HUES64 (cell line): ENCODE measurements around the gene LANCL2.
"Not testable (repeated sequence)": the region's sequence is repeated elsewhere in the genome, so short reads cannot be mapped to it uniquely, and the experiment has no call there.

ENCODE experiments used
- H3K27ac ChIP-seq: 2 replicates; pipeline ENCODE4 v1.7.0; 2013; ENCODE audit warnings: low read depth, low read length, inconsistent platforms
- H3K27me3 ChIP-seq: 2 replicates; pipeline ENCODE4 v1.6.1; 2013; ENCODE audit warnings: mild to moderate bottlenecking, low read length; ENCODE audit not compliant: insufficient read depth
- H3K36me3 ChIP-seq: 2 replicates; pipeline ENCODE4 v1.6.1; 2013; ENCODE audit warnings: mild to moderate bottlenecking, low read length; ENCODE audit not compliant: insufficient read depth
- H3K4me1 ChIP-seq: 2 replicates; pipeline ENCODE4 v1.6.1; 2013; ENCODE audit warnings: mild to moderate bottlenecking, low read length, moderate library complexity; ENCODE audit not compliant: insufficient read depth
- H3K4me3 ChIP-seq: 2 replicates; pipeline ENCODE4 v1.5.1; 2013; ENCODE audit warnings: mild to moderate bottlenecking, low read length, moderate library complexity
- H3K9ac ChIP-seq: 2 replicates; pipeline ENCODE4 v1.6.1; 2013; ENCODE audit warnings: mild to moderate bottlenecking, low read depth, low read length
- H3K9me3 ChIP-seq: 2 replicates; pipeline ENCODE4 v1.6.1; 2013; ENCODE audit warnings: low read depth, low read length; ENCODE audit not compliant: insufficient read depth
- WGBS: fragments of 150-250, 120-280 bp; methylation state at CpG from one replicate; pipeline ENCODE4 v1.1.7; 2013; ENCODE audit warnings: missing lambda C conversion rate; 5-methylcytosine and 5-hydroxymethylcytosine counted together

LANCL2 gene

DNA sequence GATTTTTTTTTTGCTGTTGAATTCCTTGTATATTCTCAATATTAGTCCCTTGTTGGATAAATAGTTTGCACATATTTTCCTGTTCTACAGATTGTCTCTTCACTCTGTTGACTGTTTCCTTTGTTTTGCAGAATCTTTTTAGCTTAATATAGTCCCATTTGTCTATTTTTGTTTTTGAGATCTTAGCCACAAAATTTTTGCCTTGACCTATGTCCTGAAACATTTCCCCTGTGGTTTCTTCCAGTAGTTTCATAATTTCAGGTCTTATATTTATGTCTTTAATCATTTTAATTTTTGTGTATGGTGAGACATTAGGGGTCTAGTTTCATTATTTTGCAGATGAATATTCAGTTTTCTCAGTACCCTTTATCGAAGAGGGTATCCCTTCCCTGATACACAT, 92.7 kb downstream of the LANCL2 start:
- H3K27ac ChIP-seq, result no peak overlapping the region
- no peak overlapping the region for H3K4me3 ChIP-seq
- no peaks in the 10 kb centered on the region for H3K36me3 ChIP-seq
- WGBS, result no CpG with 5 or more reads among the region's 1 CpG
- H3K27me3 ChIP-seq, result no peaks in the 10 kb centered on the region
- no peaks in the 10 kb centered on the region for H3K4me1 ChIP-seq
- H3K9me3 ChIP-seq, result peaks cover 27% of the 10 kb centered on the region
- H3K9ac ChIP-seq, result no peak overlapping the region

DNA sequence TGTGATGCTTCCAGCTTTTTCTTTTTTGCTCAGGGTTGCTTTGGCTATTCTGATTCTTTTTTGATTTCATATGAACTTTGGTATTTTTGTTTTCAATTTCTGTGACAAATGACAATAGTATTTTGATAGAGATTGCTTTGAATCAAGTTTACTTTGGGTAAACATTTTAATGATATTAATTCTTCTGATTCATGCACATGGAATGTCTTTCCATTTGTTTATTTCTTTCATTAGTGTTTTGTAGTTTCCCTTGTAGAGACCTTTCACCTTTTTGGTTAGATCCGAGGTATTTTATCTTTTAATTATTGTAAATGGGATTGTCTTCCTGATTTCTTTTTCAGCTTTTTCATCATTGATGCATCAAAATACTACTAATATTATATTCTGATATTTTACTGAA, 93.2 kb downstream of the LANCL2 start:
- Histone ChIP-seq H3K9me3 (peaks cover 33% of the 10 kb centered on the region), H3K27ac (no peak overlapping the region), H3K36me3 (0 out of 2 replicates have a peak, but pooled peaks cover under 1% of the 10 kb centered on the region), H3K27me3 (no peaks in the 10 kb centered on the region), H3K4me1 (no peaks in the 10 kb centered on the region), H3K4me3 (no peak overlapping the region), H3K9ac (no peak overlapping the region)
- no CpG with 5 or more reads among the region's 1 CpG for WGBS

DNA sequence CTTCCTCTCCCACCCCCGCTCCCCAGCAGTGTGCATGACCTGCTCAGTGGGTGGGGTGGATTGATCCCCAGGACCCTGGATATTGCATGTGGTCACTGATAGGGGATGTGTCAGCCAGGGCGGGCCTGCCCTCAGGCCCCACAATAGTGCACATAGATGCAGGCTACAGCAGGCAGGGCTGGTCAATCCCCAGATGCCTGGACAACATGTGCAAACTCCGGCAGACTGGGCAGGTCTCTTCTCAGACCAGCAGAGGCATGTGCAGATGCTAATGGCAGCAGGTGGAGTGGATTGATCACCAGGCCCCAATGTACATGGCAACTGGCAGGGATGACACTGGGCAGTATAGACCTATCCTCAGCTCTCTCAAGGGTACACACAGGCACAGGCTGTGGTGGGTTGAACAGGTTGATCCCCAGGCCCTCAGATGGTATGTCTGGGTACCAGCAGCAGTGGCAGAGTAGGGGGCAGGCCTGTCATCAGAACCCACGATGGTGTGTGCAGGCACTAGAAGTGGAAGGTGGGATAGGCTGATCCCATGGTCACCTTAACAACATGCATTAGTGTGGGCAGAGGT, 98.6 kb downstream of the LANCL2 start:
- H3K4me3 ChIP-seq, result no peak overlapping the region
- no peaks in the 10 kb centered on the region for H3K27me3 ChIP-seq
- no peak overlapping the region for H3K9ac ChIP-seq
- no peak overlapping the region for H3K27ac ChIP-seq
- H3K9me3 ChIP-seq, result peaks cover 47% of the 10 kb centered on the region
- no peaks in the 10 kb centered on the region for H3K4me1 ChIP-seq
- WGBS, result 95% methylated on average over 3 of the region's 4 CpGs
- peaks cover 30% of the 10 kb centered on the region for H3K36me3 ChIP-seq

DNA sequence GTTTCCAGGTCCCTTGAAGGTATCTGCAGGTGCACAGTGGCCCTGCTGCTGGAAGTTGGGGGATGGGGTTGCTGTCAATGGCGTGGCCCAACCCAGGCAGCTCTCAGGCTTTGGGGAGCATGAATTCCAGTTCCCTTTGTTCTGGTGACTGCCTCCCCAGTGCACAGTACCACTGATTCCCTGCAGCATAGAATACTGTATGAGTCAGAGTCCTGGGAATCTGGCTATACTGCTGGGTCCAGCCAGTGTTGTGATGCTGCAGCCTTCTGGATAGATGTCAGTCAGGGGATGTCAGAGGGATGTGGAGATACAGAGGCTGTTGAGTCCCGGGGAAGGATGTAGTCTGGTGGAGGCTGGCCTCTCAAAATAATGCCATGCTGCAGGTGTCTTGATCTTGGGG, 99.3 kb downstream of the LANCL2 start:
- Histone ChIP-seq H3K9ac (no peak overlapping the region), H3K27me3 (no peaks in the 10 kb centered on the region), H3K9me3 (peaks cover 41% of the 10 kb centered on the region), H3K4me1 (no peaks in the 10 kb centered on the region), H3K4me3 (no peak overlapping the region), H3K36me3 (peaks cover 31% of the 10 kb centered on the region), H3K27ac (no peak overlapping the region)
- WGBS, result 89% methylated on average over 2 of the region's 2 CpGs

DNA sequence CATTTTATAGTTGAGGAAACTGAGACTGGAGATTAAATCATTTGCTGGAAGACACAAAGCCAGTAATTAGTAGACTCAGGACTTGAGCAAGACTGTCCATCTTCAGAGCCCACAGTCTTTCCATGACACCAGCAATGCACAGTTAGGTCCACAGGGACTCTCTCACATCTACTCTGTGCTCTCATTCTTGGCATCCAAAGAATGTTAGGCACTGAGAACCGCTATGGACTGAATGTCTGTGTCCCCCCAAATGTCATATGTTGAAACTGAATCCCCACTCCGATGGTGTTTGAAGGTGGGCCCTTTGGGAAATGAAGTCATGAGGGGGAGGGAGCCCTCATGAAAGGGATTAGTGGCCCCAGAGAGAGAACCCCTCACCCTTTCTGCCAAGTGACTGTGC, 100.6 kb downstream of the LANCL2 start:
- no peak overlapping the region for H3K27ac ChIP-seq

DNA sequence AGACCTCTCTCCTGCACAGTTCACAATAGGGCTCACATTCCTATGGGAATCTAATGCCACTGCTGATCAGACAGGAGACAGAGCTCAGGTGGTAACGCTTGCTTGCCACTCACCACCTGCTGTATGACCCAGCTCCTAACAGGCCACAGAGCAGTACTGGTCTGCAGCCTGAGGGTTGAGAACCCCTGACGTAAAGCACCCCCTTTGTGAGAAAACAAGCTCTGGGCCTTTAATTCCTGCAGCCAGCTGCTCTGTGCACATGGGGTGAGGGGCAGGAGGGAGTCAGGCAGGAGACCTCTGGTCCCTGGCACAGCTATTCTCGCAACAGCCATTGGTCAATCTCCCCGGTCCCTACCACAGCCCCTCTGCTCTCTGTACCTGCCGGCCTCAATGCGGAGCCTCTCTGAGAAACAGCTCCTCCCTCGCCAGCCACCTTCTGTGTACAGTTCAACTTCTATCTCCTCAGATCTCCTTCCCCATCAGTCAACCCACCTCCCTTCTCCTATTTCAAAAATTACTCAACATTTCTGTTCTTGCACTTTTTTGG, 102.0 kb downstream of the LANCL2 start:
- no peak overlapping the region for H3K9ac ChIP-seq

More for the DNA sequence above, 100.6 kb downstream of the LANCL2 start:
- Histone ChIP-seq H3K4me3 (no peak overlapping the region), H3K27me3 (no peaks in the 10 kb centered on the region), H3K4me1 (no peaks in the 10 kb centered on the region), H3K36me3 (peaks cover 31% of the 10 kb centered on the region), H3K9ac (no peak overlapping the region), H3K9me3 (peaks cover 35% of the 10 kb centered on the region; the same call in 1 of the 2 replicates)
- WGBS, result 100% methylated on average over 2 of the region's 2 CpGs

DNA sequence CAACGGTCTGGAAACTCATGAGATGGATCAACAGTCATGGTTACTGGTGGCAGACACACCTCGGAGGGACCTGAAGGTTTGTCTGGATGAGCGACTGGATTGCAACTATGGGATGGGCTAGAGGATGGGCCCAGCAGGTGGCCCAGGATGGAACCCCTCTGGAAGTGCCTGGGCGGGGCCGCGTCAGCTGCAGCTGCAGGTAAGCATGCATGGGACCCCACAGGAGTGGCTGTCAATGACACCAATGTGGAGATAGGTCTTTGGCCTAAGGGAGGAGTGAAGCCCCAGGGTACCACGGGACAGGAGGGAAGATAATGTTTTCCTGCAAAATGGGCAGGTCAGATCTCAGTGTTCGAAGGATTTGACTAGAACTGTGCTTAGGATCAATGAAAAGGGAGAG, 103.4 kb downstream of the LANCL2 start:
- H3K27ac ChIP-seq, result no peak overlapping the region
- no peaks in the 10 kb centered on the region for H3K4me1 ChIP-seq
- no peak overlapping the region for H3K4me3 ChIP-seq

More for the DNA sequence above, 102.0 kb downstream of the LANCL2 start:
- no peaks in the 10 kb centered on the region for H3K27me3 ChIP-seq
- H3K9me3 ChIP-seq, result peaks cover 29% of the 10 kb centered on the region; the same call in 1 of the 2 replicates
- WGBS, result 95% methylated on average over 7 of the region's 7 CpGs
- no peak overlapping the region for H3K27ac ChIP-seq
- H3K36me3 ChIP-seq, result peaks cover 33% of the 10 kb centered on the region
- no peaks in the 10 kb centered on the region for H3K4me1 ChIP-seq
- no peak overlapping the region for H3K4me3 ChIP-seq

DNA sequence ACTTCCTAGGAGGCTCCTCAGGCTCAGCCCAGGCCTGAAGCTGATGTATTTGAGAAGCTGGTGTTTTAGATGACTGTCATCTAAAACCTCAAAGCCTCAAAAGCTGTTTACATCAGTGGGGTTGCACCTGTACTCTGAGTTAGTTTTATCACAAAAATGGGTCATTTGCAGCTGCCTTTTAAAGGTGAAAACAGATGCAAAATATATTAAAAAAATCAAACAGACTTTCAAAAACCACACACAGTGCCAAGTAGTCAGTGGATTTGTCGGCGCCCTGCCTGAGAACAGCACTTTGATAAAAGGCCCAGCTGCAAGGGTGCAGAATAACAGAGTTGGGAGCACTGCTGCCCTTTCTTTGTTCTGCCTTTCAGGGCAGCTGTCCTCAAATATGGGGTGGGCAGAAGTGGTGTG, 104.1 kb downstream of the LANCL2 start:
- Histone ChIP-seq H3K27me3 (no peaks in the 10 kb centered on the region), H3K9me3 (peaks cover 12% of the 10 kb centered on the region; the same call in 1 of the 2 replicates), H3K9ac (no peak overlapping the region), H3K36me3 (peaks cover 27% of the 10 kb centered on the region), H3K4me1 (no peaks in the 10 kb centered on the region), H3K4me3 (no peak overlapping the region), H3K27ac (no peak overlapping the region)
- 91% methylated on average over 2 of the region's 2 CpGs for WGBS

More for the DNA sequence above, 103.4 kb downstream of the LANCL2 start:
- peaks cover 19% of the 10 kb centered on the region; the same call in 1 of the 2 replicates for H3K9me3 ChIP-seq
- 95% methylated on average over 8 of the region's 8 CpGs for WGBS
- H3K9ac ChIP-seq, result no peak overlapping the region
- no peaks in the 10 kb centered on the region for H3K27me3 ChIP-seq
- peaks cover 35% of the 10 kb centered on the region for H3K36me3 ChIP-seq

DNA sequence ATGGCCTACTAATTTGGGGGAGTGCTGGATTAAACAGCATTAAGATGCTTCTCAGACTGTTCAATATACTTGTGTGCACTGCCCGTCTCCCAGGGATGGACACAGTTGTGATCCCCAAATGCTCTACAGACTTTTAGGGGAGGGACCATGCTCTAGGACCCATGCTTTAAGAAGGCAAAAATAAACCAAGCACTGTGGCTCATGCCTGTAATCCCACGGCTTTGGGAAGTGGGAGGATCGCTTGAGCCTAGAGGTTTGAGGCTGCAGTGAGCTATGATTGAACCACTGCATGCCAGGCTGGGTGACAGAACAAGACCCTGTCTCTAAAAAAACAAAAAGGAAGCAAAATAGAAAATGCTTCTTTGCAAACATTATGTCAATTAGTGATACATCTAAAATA, 104.6 kb downstream of the LANCL2 start:
- peaks cover 22% of the 10 kb centered on the region for H3K36me3 ChIP-seq
- 92% methylated on average over 3 of the region's 3 CpGs for WGBS
- no peaks in the 10 kb centered on the region for H3K4me1 ChIP-seq
- H3K27me3 ChIP-seq, result no peaks in the 10 kb centered on the region
- H3K4me3 ChIP-seq, result no peak overlapping the region
- peaks cover 8% of the 10 kb centered on the region; the same call in 1 of the 2 replicates for H3K9me3 ChIP-seq
- H3K9ac ChIP-seq, result no peak overlapping the region
- H3K27ac ChIP-seq, result no peak overlapping the region

DNA sequence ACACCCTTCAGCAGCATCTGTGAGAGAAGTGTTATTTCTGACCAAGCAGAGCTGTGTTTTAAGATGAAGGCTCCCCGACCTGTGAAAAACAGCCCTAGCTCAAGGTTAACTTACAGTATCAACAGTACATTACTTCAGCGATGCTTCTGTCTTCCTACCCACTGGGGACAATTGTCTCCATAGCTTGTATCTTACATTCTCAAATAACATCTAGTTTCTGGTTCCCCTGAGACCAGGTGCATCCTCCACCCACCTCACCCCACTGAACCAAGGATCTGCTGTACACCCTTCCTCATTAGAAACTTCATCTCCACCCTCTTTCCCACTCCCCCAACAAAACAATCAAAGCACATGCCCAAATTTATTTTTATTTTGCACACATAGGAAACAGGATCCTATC, 105.1 kb downstream of the LANCL2 start:
- 93% methylated on average over 2 of the region's 2 CpGs for WGBS
- H3K27ac ChIP-seq, result no peak overlapping the region
- peaks cover 17% of the 10 kb centered on the region; the same call in 1 of the 2 replicates for H3K36me3 ChIP-seq

DNA sequence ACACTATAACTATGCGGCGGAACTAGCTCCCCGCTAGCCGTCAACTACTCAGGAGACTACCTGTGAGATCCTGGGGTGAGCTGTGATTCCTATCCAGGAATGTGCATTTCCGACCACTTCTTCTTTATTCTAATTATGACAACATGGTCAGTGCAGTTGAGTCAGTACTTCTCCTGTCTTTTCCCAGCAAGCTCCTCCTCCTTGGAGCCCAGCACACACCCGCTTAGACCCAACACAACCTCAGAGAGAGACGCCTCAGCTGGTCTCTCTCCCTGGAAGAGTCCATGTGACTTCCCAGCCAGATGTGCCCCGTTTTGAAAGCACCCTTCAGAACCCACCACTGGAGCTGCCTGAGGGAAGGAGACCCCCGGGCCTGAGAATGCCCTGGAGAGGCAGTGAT, 106.5 kb downstream of the LANCL2 start:
- H3K9ac ChIP-seq, result not testable (repeated sequence)
- WGBS, result 84% methylated on average over 3 of the region's 9 CpGs

More for the DNA sequence above, 105.1 kb downstream of the LANCL2 start:
- H3K27me3 ChIP-seq, result no peaks in the 10 kb centered on the region
- peaks cover 6% of the 10 kb centered on the region; the same call in 1 of the 2 replicates for H3K9me3 ChIP-seq
- H3K9ac ChIP-seq, result no peak overlapping the region
- H3K4me3 ChIP-seq, result no peak overlapping the region
- no peaks in the 10 kb centered on the region for H3K4me1 ChIP-seq

More for the DNA sequence above, 106.5 kb downstream of the LANCL2 start:
- H3K9me3 ChIP-seq, H3K4me1 ChIP-seq, H3K27ac ChIP-seq, H3K4me3 ChIP-seq, H3K27me3 ChIP-seq: not testable (repeated sequence)
- H3K36me3 ChIP-seq, result peaks cover 17% of the 10 kb centered on the region; the same call in 1 of the 2 replicates
